OCI-LY7 (cell line): ENCODE measurements around the gene DPYD. TPM values are rescaled to one million over a fixed set of nuclear protein-coding genes. Genes with fewer than 3 reads are reported as not detected.

Experiments
- BruUV-seq: library from RNA; stranded (reverse); fragments of 400-500 nt; replicated peaks from 2 replicates; lab custom pipeline; 2021; lab: Mats Ljungman, UMichigan
- CTCF ChIA-PET: fragments of 300-600 bp; sonication (Branson Sonifier 250); formaldehyde crosslinking; loops from one replicate; lab custom pipeline; 2022; ENCODE audit warnings: antibody characterized with exemption; ENCODE audit not compliant: unreplicated experiment; lab: Charles Lee
- POLR2A ChIA-PET: fragments of 300-600 bp; sonication (Branson Sonifier 250); formaldehyde crosslinking; loops from one replicate; lab custom pipeline; 2022; ENCODE audit warnings: antibody characterized with exemption; lab: Charles Lee
- DNase-seq: peaks from one replicate; pipeline ENCODE4 v3.0.0-alpha.2; 2015; ENCODE audit warnings: low spot score
- H2AFZ ChIP-seq: fragments of 200-600 bp; sonication (generic), shearing (Covaris generic); 2 replicates; pipeline ENCODE4 v1.6.1; 2014; ENCODE audit warnings: mild to moderate bottlenecking, antibody characterized with exemption, low read length, moderate library complexity
- H3K27ac ChIP-seq: fragments of 200-600 bp; sonication (generic); 2 replicates; pipeline ENCODE4 v1.5.1; 2014; ENCODE audit warnings: mixed run types, low read depth, mild to moderate bottlenecking, moderate library complexity, low read length, inconsistent platforms; ENCODE audit not compliant: poor library complexity, severe bottlenecking
- H3K36me3 ChIP-seq: fragments of 200-600 bp; sonication (generic); 2 replicates; pipeline ENCODE4 v1.6.1; 2014; ENCODE audit warnings: mild to moderate bottlenecking, antibody characterized with exemption, low read length, moderate library complexity, mixed read lengths; ENCODE audit not compliant: insufficient read depth
- H3K4me1 ChIP-seq: fragments of 200-600 bp; sonication (generic); 2 replicates; pipeline ENCODE4 v1.5.1; 2014; ENCODE audit warnings: mild to moderate bottlenecking, low read length; ENCODE audit not compliant: insufficient read depth, poor library complexity, severe bottlenecking
- H3K4me2 ChIP-seq: fragments of 200-600 bp; sonication (generic); 2 replicates; pipeline ENCODE4 v1.6.1; 2014; ENCODE audit warnings: mild to moderate bottlenecking, low read length
- H3K4me3 ChIP-seq: fragments of 200-600 bp; sonication (generic); 2 replicates; pipeline ENCODE4 v1.5.1; 2014; ENCODE audit warnings: mild to moderate bottlenecking, low read depth, low read length; ENCODE audit not compliant: poor library complexity, severe bottlenecking
- H3K79me2 ChIP-seq: fragments of 200-600 bp; sonication (generic); 2 replicates; pipeline ENCODE4 v1.6.1; 2016; ENCODE audit warnings: low read depth, mild to moderate bottlenecking, low read length, moderate library complexity, mixed read lengths; ENCODE audit not compliant: insufficient read depth
- H3K9me2 ChIP-seq: fragments of 200-600 bp; sonication (generic); 2 replicates; pipeline ENCODE4 v1.6.1; 2016; ENCODE audit warnings: mild to moderate bottlenecking, low read length, mixed read lengths; ENCODE audit not compliant: insufficient read depth
- H3K9me3 ChIP-seq: fragments of 200-600 bp; sonication (generic); 2 replicates; pipeline ENCODE4 v1.6.1; 2014; ENCODE audit warnings: mild to moderate bottlenecking, mixed run types, low read length, mixed read lengths
- H4K20me1 ChIP-seq: fragments of 200-600 bp; sonication (generic); 2 replicates; pipeline ENCODE4 v1.6.1; 2014; ENCODE audit warnings: mild to moderate bottlenecking, antibody characterized with exemption, low read length, moderate library complexity, mixed read lengths; ENCODE audit not compliant: insufficient read depth
- EZH2phosphoT487 ChIP-seq: fragments of 200-600 bp; sonication (generic); IDR thresholded peaks from 2 replicates; pipeline ENCODE4 v1.6.1; 2018; ENCODE audit warnings: low read depth, borderline replicate concordance, mild to moderate bottlenecking, mixed run types, antibody characterized with exemption, low read length, moderate library complexity, mixed read lengths
- intact Hi-C: fragments of 100-400 bp; cut with micrococcal nuclease; formaldehyde crosslinking; loops from one replicate; pipeline ENCODE4 v1.10.0; 2022; ENCODE audit not compliant: unreplicated experiment
- total RNA-seq, 2 experiments: library from RNA; depleted of rRNA in 1 of 2; stranded (reverse); fragments of >200 nt in 1 of 2; shearing (Covaris generic) in 1 of 2; gene quantifications; 2 replicates each; pipeline ENCODE4 v1.2.3, GENCODE V29; 2014 to 2022
- TF ChIP-seq, protein P1 (sequence below): fragments of 200-600 bp; sonication (generic); conservative IDR thresholded peaks from 2 replicates; pipeline ENCODE4 v1.5.1; 2014; ENCODE audit warnings: mild to moderate bottlenecking, antibody characterized with exemption, low read length, moderate library complexity, mixed read lengths

DPYD gene
- total RNA-seq, 2 experiments from 2014 or later, result 5.5 to 13.4 TPM

DNA sequence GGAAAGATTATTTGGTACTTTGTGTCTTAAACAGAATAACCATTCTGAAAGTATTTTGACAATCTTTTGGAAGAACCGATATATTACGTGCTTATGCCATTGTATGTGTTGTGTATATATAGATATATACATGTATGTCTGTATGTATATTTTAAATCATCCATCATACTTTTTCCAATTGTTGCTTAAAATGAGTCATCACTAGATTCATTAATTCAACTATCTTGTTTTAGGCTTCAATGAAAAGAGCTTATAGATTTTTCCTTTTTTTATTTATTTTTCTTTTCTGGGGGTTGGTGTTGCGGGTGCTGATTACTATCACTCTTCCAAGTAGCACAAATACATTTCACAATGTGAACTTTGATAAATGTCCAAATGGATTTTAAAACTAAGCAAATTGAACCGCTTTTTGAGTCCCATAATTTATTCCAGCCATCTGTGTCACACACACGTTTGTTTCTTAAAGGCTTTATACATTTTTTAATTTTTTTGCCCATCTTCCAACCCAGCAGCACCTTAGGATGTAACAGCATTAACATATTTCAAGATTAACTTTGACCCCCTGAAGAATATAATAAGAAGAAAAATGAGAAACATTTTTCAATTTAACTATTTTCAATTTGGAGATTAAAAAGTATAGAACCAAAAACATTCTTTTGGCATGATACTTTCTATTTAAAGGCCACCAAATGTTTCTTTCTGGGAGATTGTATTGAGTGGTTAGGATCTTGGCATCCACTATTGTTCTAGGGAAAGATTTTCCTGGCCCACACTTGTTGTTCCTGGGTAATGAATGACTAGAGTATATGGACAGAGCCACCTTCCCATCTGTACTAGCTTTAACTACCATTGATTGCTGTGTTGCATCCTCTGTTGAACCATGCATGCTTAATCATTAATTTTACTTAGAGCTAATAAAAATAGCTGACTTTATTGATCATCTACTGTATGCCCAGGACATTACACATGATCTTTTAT lies 9.3 kb upstream of the DPYD start:
- ChIA-PET CTCF (no interaction called here), POLR2A (interaction anchor here (0.5 to 1.5 kb wide), 4 partner anchors 9 to 26 kb away, joined by 4 to 8 read pairs (median 6); partner anchors contain the start of gene DPYD)
- no peak overlapping the region for H3K4me3 ChIP-seq
- intact Hi-C loops, result no loop called here
- TF ChIP-seq EZH2phosphoT487, result no peak
- TF ChIP-seq, protein P1, sequence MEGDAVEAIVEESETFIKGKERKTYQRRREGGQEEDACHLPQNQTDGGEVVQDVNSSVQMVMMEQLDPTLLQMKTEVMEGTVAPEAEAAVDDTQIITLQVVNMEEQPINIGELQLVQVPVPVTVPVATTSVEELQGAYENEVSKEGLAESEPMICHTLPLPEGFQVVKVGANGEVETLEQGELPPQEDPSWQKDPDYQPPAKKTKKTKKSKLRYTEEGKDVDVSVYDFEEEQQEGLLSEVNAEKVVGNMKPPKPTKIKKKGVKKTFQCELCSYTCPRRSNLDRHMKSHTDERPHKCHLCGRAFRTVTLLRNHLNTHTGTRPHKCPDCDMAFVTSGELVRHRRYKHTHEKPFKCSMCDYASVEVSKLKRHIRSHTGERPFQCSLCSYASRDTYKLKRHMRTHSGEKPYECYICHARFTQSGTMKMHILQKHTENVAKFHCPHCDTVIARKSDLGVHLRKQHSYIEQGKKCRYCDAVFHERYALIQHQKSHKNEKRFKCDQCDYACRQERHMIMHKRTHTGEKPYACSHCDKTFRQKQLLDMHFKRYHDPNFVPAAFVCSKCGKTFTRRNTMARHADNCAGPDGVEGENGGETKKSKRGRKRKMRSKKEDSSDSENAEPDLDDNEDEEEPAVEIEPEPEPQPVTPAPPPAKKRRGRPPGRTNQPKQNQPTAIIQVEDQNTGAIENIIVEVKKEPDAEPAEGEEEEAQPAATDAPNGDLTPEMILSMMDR, result no peak
- no peaks in the 10 kb centered on the region for H3K36me3 ChIP-seq
- no peaks in the 10 kb centered on the region for H3K4me1 ChIP-seq
- no peaks in the 10 kb centered on the region for H3K79me2 ChIP-seq
- H4K20me1 ChIP-seq, result no peaks in the 10 kb centered on the region
- no peak for DNase-seq
- no peak overlapping the region for H3K27ac ChIP-seq
- no peak overlapping the region for H2AFZ ChIP-seq
- no peaks in the 10 kb centered on the region for H3K9me2 ChIP-seq
- H3K4me2 ChIP-seq, result no peak overlapping the region
- BruUV-seq, result no TSS peak
- H3K9me3 ChIP-seq, result no peaks in the 10 kb centered on the region

DNA sequence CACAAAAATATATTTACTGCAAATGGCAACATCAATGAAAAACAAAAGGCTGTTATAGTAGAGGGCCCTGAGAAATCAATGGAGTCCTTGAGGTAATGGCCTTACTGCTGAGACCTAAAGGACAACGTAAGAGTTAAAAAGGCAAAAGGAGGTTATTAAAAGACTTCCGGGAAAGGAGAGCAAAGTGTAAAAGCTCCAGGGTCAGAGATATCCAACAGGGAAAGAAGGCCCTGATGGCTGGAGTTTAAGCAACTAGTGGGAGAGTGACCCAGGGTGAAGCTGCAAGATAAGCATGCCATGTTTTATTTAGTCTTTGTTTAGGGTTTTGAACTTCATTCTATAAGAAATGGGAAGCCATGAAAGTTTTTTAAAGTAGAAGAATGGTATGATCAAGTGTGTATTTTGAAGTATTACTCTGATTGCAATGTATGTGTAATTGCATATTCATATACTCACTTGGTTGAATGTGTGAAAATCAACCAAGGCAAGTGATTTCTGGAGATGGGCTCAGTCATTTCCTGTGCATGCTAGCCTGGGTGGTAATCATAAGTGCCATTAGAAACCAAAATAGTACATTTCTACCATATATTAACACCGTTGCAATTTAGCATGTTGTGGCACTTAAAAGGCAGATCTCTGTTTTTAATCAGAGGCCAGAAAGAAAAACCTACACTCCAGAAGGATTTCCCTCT lies 5.3 kb upstream of the DPYD start:
- H4K20me1 ChIP-seq, result no peaks in the 10 kb centered on the region
- no peak for DNase-seq
- no TSS peak for BruUV-seq
- H3K27ac ChIP-seq, result no peak overlapping the region
- no peaks in the 10 kb centered on the region for H3K79me2 ChIP-seq
- H3K9me2 ChIP-seq, result no peaks in the 10 kb centered on the region
- TF ChIP-seq EZH2phosphoT487, result no peak
- TF ChIP-seq, protein P1, result no peak
- intact Hi-C loops, result no loop called here
- H3K36me3 ChIP-seq, result no peaks in the 10 kb centered on the region
- no peak overlapping the region for H3K4me3 ChIP-seq
- no peak overlapping the region for H2AFZ ChIP-seq
- POLR2A ChIA-PET, result interaction anchor here (0.8 to 1.1 kb wide), 2 partner anchors 46 to 70 kb away, joined by 3 to 4 read pairs; no protein-coding TSS in a partner anchor
- H3K4me1 ChIP-seq, result peaks cover 7% of the 10 kb centered on the region
- H3K9me3 ChIP-seq, result no peaks in the 10 kb centered on the region
- CTCF ChIA-PET, result no interaction called here
- no peak overlapping the region for H3K4me2 ChIP-seq
